Pancreas (tissue), 10 donors: ENCODE data around the gene PPIG. TPM values are rescaled to one million over a fixed set of nuclear protein-coding genes. Genes with fewer than 3 reads are reported as not detected.
"Not testable (repeated sequence)": the region's sequence is repeated elsewhere in the genome, so short reads cannot be mapped to it uniquely, and the experiment has no call there.

Experiments
- ATAC-seq, 4 donors: fragments of 200-7000 bp; cut with Tn5 transposase; one replicate each; pipeline versions ENCODE4 v1.8.0 to v1.9.1; 2020; ENCODE audit warnings: mild to moderate bottlenecking in 4 of 4, moderate library complexity in 4 of 4
- DNase-seq, 6 donors: peaks; one replicate each; pipeline ENCODE4 v3.0.0-alpha.2; 2020
- FAIRE-seq: peaks from 2 replicates; lab custom pipeline; 2012; peaks lifted over from hg19 to GRCh38; lab: Jason Lieb, UNC
- H3K27ac ChIP-seq, 4 donors: fragments of 200-600 bp; sonication (generic); 1 replicate in 3 of 4; 2 replicates in 1 of 4; pipeline versions ENCODE4 v1.5.0 to v1.8.0; 2020
- H3K27me3 ChIP-seq, 4 donors: fragments of 200-600 bp; one replicate each; pipeline ENCODE4 v1.8.0; 2021
- H3K36me3 ChIP-seq, 3 donors: fragments of 200-600 bp; sonication (generic) in 1 of 3; one replicate each; pipeline versions ENCODE4 v1.5.0 to v1.8.0; 2020 to 2021
- H3K4me1 ChIP-seq, 3 donors: fragments of 200-600 bp; one replicate each; pipeline ENCODE4 v1.8.0; 2021
- H3K4me3 ChIP-seq, 4 donors: fragments of 200-600 bp; sonication (generic) in 2 of 4; one replicate each; pipeline versions ENCODE4 v1.5.0 to v1.8.0; 2020 to 2021
- H3K9me3 ChIP-seq, 4 donors: fragments of 200-600 bp; one replicate each; pipeline ENCODE4 v1.8.0; 2021
- CTCF ChIP-seq, 4 donors: fragments of 200-600 bp; sonication (generic) in 3 of 4; IDR thresholded peaks; one replicate each; pipeline versions ENCODE4 v1.5.0 to v1.8.0; 2021; ENCODE audit warnings: antibody characterized with exemption in 4 of 4
- WGBS, 2 donors: extraction: QIAGEN DNeasy Blood & Tissue Kit; methylation state at CpG; one replicate each; pipeline ENCODE4 v1.1.7; 2013; 5-methylcytosine and 5-hydroxymethylcytosine counted together
- intact Hi-C, 3 donors: fragments of 100-400 bp; cut with DNase I; formaldehyde crosslinking; loops; one replicate each; pipeline versions ENCODE4 v1.11.1 to v1.14.2; 2022
- polyA plus RNA-seq, 2 donors: library from polyadenylated mRNA; stranded (reverse); fragments of 200-250 nt; gene quantifications; one replicate each; pipeline ENCODE4 v1.2.3, GENCODE V29; 2013
- total RNA-seq, 6 donors: library from RNA; stranded (reverse); fragmentation: NEBNext Ultra II Directional in 4 of 6; extraction: Animal tissue kit (Norgen Biotek cat#: 25700) in 4 of 6; gene quantifications; one replicate each; pipeline versions ENCODE4 v1.2.1 to v1.2.4, GENCODE V29; 2021 to 2023
- donor health status: healthy with polysubstance abuse.
- donor health status: DM: no; HTN: no; CAD: no; lungs with moderate emphysema.
- donor health status: DM: no; HTN: no; CAD: no.
- donor health status: control.
- donor health status: control.
- donor health status: Bipolar disorder and iron deficiency.
- donor health status: DM: yes; HTN: yes; CAD: no.
- donor health status: DM: no; HTN: no; CAD: no.
- donor health status: DM: no; HTN: no; CAD: no.
- donor health status: DM: yes; HTN: yes; CAD: no.

The PPIG gene
- total and polyA plus RNA-seq, 8 donors, result 17.0 to 30.0 (median 22.2) TPM

GRCh38 chr2:169561364-169561763, 22.8 kb upstream of the PPIG start:
- 76 to 80% methylated on average over 1 of the region's 1 CpG for WGBS, 2 donors
- intact Hi-C loops, result no loop called here
- no peak for ATAC-seq
- H3K36me3 ChIP-seq, result no peaks in the 10 kb centered on the region
- TF ChIP-seq CTCF (IDR thresholded peaks at IDR 0.05), result no peak
- no peaks in the 10 kb centered on the region for H3K9me3 ChIP-seq
- H3K4me1 ChIP-seq, result no peaks in the 10 kb centered on the region
- H3K4me3 ChIP-seq, result no peak overlapping the region
- FAIRE-seq, result no peak
- no peak for DNase-seq
- no peaks in the 10 kb centered on the region for H3K27me3 ChIP-seq
- H3K27ac ChIP-seq, result no peak overlapping the region

GRCh38 chr2:169562084-169562483, 22.1 kb upstream of the PPIG start:
- WGBS, 2 donors, result 89 to 96% methylated on average over 5 of the region's 5 CpGs

GRCh38 chr2:169562519-169562918, 21.6 kb upstream of the PPIG start:
- Histone ChIP-seq H3K9me3 (no peaks in the 10 kb centered on the region), H3K27me3 (no peaks in the 10 kb centered on the region), H3K36me3 (no peaks in the 10 kb centered on the region), H3K4me3 (no peak overlapping the region), H3K4me1 (no peaks in the 10 kb centered on the region), H3K27ac (no peak overlapping the region)
- no peak for FAIRE-seq
- intact Hi-C loops, result no loop called here
- ATAC-seq, result peak in 2 of 4 donors; percentile 11 to 19
- 63 to 66% methylated on average over 2 of the region's 2 CpGs for WGBS, 2 donors
- TF ChIP-seq CTCF (IDR thresholded peaks at IDR 0.05), result no peak
- DNase-seq, result no peak

More at GRCh38 chr2:169562084-169562483, 22.1 kb upstream of the PPIG start:
- H3K4me3 ChIP-seq, H3K27me3 ChIP-seq, FAIRE-seq, H3K4me1 ChIP-seq, intact Hi-C loops, H3K36me3 ChIP-seq, DNase-seq, H3K9me3 ChIP-seq, H3K27ac ChIP-seq: not testable (repeated sequence)
- ATAC-seq, result peak in 1 of 4 donors; percentile 15

GRCh38 chr2:169565686-169566085, 18.5 kb upstream of the PPIG start:
- no peaks in the 10 kb centered on the region for H3K4me1 ChIP-seq
- no peaks in the 10 kb centered on the region for H3K36me3 ChIP-seq
- FAIRE-seq, result no peak
- H3K27me3 ChIP-seq, result no peaks in the 10 kb centered on the region
- TF ChIP-seq CTCF (IDR thresholded peaks at IDR 0.05), result no peak
- no peak for ATAC-seq
- DNase-seq, result no peak
- WGBS, 2 donors, result 44 to 100% methylated on average over 1 of the region's 1 CpG
- no peaks in the 10 kb centered on the region for H3K9me3 ChIP-seq
- no peak overlapping the region for H3K27ac ChIP-seq
- no peak overlapping the region for H3K4me3 ChIP-seq
- intact Hi-C loops, result no loop called here

GRCh38 chr2:169569948-169570347, 14.2 kb upstream of the PPIG start:
- ATAC-seq (no peak), DNase-seq (no peak), FAIRE-seq (no peak)
- TF ChIP-seq CTCF (IDR thresholded peaks at IDR 0.05), result no peak
- 87 to 93% methylated on average over 2 of the region's 2 CpGs for WGBS, 2 donors
- no peaks in the 10 kb centered on the region for H3K27me3 ChIP-seq
- H3K27ac ChIP-seq, result no peak overlapping the region
- no peak overlapping the region for H3K4me3 ChIP-seq
- H3K36me3 ChIP-seq, result no peaks in the 10 kb centered on the region
- H3K9me3 ChIP-seq, result no peaks in the 10 kb centered on the region
- H3K4me1 ChIP-seq, result peaks cover 4 to 14% (median 7%) of the 10 kb centered on the region in 3 donors
- intact Hi-C loops, result no loop called here

- H3K4me1 ChIP-seq, result peaks cover 4 to 14% (median 7%) of the 10 kb centered on the region in 3 donors
- H3K4me3 ChIP-seq, H3K27me3 ChIP-seq, ATAC-seq, H3K36me3 ChIP-seq, intact Hi-C loops, DNase-seq, H3K27ac ChIP-seq, H3K9me3 ChIP-seq, FAIRE-seq: not testable (repeated sequence)
- 93 to 95% methylated on average over 4 of the region's 4 CpGs for WGBS, 2 donors
Observed at GRCh38 chr2:169570752-169571151, 13.4 kb upstream of the PPIG start.
